GM21786 (cell line): ENCODE results near the gene FGF23.
"Not testable (repeated sequence)": the region's sequence is repeated elsewhere in the genome, so short reads cannot be mapped to it uniquely, and the experiment has no call there.

Experiments
- ATAC-seq: cut with Tn5 transposase; IDR thresholded peaks from one replicate; pipeline ENCODE4 v1.9.1; 2021; ENCODE audit not compliant: unreplicated experiment

Gene FGF23

GRCh38 chr12:4379405-4379804, at the start of gene FGF23:
Gene FGF23 (minus strand): TSS chr12:4379712. CDS start chr12:4379582, 130 bp downstream.
- ATAC-seq: no peak

- no peak for ATAC-seq
These were observed 44.9 kb upstream of the FGF23 start for GRCh38 chr12:4424422-4424821.

DNA sequence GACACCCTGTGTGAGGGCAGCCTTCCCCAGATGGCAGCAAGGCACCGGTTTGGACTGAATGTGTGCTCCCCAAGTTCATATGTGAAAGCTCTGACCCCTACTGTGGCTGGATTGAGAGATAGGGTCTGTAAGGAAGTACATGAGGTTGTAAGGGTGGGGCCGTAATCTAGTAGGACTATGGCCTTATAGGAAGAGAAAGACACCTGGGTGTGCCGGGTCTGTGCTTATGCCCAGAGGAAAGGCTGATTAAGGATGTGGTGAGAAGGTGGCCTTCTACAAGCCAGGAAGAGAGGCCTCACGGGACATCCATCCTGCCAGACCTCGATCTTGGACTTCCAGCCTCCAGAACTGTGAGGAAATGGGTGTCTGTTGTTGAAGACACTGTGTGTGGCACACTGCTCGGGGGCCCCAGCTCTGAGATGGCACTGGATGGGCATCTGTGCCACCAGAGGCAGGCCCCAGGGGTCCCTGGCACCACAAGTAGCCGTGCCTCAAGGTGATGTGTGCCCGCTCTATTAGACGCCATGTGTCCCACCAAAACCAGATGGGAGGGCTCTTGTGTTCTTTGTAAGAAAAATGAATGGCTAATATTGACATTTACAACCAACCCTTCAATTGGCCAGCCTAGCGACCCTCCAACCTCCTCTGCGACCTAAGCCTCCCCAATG, 44.1 kb upstream of the FGF23 start:
- no peak for ATAC-seq

- no peak for ATAC-seq
These were observed 43.5 kb upstream of the FGF23 start for GRCh38 chr12:4422985-4423384.

- ATAC-seq: no peak
These were observed 42.1 kb upstream of the FGF23 start for GRCh38 chr12:4421590-4422031.

- ATAC-seq: no peak
These were observed 40.7 kb upstream of the FGF23 start for GRCh38 chr12:4420138-4420670.

- no peak for ATAC-seq
These were observed 39.4 kb upstream of the FGF23 start for GRCh38 chr12:4418913-4419312.

DNA sequence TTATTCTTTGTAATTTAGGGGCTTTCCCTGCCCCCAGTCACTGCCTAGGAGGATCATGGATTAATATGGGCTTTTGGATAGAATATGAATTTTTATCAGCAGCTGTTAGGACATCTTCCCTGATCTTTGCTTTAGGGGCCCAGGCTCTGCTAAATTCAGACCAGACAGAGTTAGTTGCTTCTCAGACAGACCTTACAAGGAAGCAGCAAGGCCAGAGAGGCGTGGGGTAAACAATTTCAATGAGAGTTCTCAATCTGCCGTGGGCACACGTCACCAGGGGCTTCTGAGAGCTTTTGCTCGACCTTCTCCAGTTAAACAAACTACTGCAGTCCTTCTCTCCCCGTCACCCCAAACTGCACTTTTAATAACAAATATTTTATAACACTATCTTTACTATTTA, 38.4 kb upstream of the FGF23 start:
- ATAC-seq: no peak

DNA sequence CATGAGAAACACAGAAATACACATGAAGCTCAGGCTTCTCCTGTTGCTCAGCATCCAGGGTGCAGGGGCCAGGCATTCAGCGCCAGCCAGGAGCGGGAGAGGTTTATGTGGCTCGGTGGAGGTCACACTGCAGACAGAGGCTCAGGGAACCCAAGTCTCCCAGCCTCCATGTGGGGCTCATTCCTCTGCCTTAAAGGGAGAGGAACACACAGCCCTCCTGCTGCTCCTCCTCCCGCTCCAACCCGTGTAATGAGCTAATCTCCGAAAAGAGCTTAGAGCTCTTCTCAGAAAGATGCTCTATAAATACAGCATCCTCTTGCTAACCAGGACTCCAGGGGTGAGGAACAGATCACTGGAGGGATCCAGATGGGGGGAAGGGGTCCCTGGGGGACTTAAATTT, 37.9 kb upstream of the FGF23 start:
- no peak for ATAC-seq

DNA sequence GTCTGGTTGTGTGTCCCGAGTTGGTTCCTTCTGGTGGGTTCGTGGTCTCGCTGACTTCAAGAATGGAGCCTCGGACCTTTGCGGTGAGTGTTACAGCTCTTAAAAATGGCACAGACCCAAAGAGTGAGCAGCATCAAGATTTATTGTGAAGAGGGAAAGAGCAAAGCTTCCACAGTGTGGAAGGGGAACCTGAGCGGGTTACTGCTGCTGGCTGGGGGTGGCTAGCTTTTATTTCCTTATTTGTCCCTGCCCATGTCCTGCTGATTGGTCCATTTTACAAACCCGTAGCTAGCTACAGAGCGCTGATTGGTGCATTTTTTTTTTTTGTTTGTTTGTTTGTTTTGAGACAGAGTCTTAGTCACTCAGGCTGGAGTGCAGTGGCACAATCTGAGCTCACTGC, 36.8 kb upstream of the FGF23 start:
- no peak for ATAC-seq

- no peak for ATAC-seq
These were observed 33.0 kb upstream of the FGF23 start for GRCh38 chr12:4412465-4412864.

DNA sequence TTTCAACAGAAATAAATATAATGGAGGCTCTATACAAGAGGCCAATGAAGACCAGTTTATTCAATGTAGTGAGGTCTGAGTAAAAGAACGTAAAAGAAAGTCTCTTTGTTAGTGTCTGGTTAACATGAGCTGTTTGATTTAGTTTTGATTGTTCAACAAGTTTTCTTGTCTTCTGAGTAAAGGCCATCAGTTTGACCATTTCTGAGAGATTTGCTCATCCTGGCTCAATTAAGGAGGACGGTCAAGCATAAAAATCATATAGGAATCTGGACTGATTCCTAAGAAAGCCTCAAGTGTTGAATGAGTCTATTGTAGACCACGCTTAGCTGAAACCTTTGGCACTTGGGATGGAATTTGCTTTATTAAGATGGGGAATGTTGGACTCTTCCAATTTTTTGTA, 32.5 kb upstream of the FGF23 start:
- ATAC-seq: no peak

GRCh38 chr12:4407136-4407535, 27.6 kb upstream of the FGF23 start:
- ATAC-seq: no peak

DNA sequence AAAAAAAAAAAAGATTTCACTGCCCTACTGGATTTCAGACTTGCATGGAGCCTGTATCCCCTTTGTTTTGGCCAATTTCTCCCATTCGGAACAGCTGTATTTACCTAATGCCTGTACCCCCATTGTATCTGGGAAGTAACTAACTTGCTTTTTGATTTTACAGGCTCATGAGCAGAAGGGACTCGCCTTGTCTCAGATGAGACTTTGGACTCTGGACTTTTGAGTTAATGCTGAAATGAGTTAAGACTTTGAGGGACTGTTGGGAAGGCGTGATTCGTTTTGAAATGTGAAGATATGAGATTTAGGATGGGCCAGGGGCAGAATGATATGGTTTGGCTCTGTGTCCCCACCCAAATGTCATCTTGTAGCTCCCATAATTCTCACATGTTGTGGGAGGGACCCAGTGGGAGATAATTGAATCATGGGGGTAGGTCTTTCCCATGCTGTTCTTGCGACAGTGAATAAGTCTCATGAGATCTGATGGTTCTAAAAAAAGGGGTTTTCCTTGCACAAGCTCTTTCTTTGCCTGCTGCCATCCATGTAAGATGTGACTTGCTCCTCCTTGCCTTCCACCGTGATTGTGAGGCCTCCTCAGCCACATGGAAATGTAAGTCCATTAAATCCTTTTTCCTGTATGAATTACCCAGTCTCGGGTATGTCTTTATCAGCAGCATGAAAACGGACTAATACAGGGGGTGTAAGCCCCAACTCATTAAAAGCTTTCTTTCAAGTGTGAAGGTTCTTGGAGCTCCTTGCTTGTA, 25.5 kb upstream of the FGF23 start:
- ATAC-seq: not testable (repeated sequence)

DNA sequence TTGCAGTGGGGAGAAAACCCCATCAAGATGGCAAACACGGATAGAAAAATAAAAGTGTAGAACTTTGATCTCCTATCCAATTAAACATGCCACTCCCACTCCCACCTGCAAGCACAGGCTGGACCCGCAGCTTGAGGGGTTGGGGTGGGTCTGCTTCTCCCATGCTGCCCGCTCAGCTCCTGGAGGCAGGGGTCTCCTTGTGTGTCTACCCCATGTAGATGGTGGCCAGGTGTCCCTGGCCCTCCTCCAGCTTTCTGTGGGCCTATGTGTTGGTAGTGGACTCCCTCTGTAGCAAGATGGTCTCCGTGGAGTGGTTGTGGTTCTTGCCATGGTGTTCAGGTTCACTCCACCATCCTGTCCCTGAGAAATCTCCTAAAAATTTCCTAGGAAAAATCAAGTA, 23.5 kb upstream of the FGF23 start:
- no peak for ATAC-seq

DNA sequence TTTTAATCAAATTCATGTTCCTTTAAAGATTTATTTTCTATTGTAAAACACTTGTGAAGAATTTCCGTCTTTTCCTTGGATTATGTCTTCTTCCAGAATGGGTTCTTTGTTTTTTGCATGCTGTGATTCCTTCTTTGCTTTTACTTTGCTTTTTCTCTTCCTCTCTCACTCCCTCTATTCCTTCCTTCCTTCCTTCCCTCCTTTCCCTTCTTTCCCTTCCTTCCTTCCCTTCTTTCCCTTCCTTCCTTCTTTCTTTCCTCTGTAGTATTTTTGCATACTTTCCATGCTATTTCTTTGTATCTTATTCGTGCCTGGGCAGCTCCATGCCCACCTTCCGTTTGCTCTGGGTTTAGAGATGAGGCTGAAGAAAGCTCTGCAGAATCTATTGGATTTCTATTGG, 21.6 kb upstream of the FGF23 start:
- no peak for ATAC-seq

DNA sequence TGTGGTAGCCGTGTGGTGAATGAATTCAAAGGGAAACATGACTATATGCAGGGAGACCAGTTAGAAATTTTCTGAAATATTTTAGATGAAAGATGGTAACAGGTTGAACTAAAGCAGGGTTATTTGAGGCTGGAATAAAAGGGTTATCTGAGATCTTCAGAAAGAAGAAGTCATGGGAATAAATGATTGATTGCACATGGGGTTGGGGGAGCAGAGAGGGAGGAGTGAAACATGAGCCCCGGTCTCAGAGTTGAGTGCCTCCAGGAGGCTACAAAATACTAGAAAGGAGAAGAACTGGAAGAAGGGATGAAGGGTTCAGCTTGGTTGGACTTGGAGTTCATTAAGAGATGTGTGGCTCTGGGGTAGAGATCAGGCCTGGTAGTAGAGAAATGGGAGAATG, 16.3 kb upstream of the FGF23 start:
- ATAC-seq: no peak

DNA sequence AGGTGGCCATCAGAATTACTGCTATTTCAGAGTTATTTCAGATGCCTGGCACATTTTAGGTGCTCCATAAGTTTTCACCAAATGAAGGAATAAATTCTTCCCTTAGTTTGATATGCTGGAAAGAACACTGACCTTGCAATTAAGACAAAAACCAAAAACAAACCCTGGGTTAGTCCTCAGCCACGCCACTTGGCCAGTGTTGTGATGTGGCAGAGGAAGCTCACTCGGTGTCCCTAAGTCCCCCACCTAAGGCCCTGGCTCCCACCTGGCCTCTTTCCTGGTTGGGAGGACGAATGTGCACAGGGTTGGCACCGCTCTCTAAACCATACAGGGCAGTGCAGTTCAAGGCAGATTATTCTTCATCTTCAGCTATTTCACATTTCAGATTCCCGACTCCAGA, 13.7 kb upstream of the FGF23 start:
- ATAC-seq: no peak

DNA sequence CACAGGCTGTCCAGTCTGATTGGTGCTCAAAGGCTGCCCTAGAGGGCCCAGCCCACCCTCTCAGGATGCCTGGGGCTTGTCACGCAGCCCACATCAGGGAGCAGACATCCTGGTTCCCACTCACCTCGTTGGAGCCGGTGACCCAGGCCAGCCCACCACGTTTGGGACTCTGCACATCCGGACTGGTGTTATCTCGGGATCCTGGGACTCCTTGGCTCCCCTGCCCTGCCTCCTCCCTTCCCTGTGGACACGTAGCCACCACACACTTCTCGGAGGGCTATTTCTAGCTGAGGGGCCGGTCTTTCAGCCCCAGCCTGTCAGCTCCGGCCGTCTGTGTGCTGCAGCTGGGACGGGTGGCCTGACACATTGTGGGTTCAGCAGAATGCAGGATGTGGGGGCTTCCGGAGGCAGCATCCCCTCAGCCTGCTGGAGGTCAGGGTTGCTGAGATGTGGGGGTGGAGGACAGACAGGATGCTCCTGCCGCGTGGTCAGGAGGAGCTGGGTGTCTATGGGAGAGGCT, 12.8 kb upstream of the FGF23 start:
- no peak for ATAC-seq

GRCh38 chr12:4388662-4389061, 9.2 kb upstream of the FGF23 start:
- no peak for ATAC-seq

GRCh38 chr12:4388032-4388431, 8.5 kb upstream of the FGF23 start:
- no peak for ATAC-seq

- no peak for ATAC-seq
These were observed 8.1 kb upstream of the FGF23 start for GRCh38 chr12:4387607-4388006.
